ENCODE data around the gene RAB30. TPM values are rescaled to one million over a fixed set of nuclear protein-coding genes. Genes with fewer than 3 reads are reported as not detected.
"Not testable (repeated sequence)": the region's sequence is repeated elsewhere in the genome, so short reads cannot be mapped to it uniquely, and the experiment has no call there.

The RAB30 gene
- polyA plus RNA-seq, 1 donor = 8.4 TPM

DNA sequence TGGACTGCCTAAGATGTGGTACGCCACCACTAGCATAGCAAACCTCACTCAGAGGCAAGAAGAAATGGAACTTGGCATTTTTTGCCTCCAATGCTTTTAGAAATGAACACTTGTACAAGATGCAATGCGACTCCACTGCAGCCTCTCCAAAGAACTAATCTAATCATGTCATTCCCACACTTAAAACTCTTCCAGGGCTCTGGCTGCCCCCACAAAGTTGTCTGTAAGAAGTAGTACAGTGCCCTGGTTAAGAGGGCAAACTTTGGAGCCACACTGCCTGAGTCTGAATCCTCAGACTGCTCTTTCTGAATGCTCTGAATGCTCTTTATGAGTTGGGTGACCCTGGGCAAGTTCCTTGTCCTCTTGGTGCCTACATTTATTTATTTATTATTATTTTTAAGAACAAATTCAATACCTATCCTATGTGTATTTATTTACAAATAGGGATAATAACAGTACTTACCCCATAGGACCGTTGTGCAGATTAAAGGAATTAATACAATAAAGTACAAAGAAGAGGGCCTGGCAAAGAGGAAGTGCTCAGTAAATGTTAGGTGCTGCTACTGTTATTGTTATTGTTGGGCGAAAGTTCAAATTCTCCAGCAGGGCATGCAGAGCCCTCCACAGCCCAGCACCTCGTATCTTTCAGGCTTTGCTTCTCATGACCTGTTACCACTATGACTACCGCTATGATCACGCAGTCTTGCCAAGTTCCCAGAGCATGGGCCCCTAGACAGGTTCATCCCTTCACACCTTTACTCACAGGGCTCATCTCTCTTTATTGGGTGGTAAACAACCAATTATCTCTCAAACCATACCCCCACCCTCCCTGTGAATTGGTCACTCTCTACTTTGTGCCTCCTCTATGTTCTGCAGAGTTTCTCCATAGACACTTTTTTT, 59.3 kb downstream of the RAB30 start:
- no peak for DNase-seq

DNA sequence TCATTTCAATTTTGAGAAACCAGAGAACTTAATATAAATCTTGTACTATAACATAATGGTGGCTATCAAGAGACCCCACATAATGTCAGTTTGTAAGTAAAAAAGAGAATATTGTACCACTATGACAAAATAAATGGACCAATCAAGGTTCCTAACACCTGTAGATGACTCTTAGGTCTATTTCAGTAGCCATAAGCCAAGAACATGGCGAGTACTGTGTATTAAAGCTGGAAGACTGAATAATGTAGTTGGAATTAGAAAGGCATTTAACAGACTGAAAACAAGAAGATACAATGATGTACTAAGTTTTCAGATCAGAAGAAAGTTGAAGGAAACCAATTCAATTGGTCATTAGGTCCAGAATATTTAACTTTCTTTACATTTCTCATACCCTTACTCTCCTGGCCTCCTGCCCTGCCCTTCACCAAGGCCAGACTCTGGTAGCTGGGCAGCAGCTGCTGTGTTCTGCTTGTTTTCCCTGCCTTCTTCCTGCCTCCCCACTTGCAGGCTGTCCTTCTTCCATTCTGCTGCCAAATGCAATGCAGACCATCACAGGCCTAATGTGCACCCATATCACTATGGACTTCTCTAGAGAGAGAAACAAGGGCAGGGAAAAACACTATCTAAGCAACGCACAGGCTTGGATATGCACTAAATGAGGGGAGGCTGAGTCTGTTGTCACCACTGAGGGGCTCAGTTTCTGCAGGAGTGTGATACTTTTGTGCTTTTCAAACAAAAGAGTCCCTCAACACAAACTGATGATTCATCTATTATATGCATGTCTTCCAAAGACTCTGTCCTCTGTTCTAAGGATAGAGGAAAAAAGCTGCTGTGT, 60.1 kb downstream of the RAB30 start:
- no peak for DNase-seq

DNA sequence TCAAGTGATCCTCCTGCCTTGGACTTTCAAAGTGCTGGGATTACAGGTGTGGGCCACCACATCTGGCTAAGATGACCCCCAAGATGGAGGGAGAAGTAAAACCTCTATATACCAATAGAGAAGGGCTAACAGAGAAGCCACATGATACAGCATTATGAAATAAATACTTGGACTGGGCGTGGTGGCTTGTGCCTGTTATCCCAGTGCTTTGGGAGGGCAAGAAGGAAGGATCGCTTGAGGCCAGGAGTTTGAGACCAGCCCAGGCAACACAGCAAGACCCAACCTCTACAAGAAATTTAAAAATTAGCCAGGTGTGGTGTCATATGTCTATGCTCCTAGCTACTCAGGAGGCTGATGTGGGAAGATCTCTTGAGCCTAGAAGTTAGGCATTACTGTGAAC, 61.7 kb downstream of the RAB30 start:
- DNase-seq = no peak

- not testable (repeated sequence) for DNase-seq
These were observed 62.6 kb downstream of the RAB30 start for GRCh38 chr11:83009136-83009535.

DNA sequence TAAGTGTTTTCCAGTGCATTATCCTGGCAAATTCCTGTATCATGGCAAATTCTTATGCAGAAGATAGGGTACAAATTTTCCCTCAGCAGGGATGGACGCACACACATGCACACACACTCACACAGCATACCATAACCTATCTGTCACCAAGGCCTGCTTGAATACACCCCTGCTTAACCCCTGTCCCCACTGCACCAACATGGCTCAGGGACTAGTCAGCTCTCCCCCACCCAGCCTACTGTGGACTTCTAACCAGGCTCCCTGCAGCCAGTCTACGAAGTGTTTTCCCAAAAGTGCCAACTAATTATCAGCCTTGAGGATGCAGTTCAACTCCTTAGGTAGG, 63.1 kb downstream of the RAB30 start:
- DNase-seq = no peak

GRCh38 chr11:83007909-83008580, 63.7 kb downstream of the RAB30 start:
- no peak for DNase-seq

DNA sequence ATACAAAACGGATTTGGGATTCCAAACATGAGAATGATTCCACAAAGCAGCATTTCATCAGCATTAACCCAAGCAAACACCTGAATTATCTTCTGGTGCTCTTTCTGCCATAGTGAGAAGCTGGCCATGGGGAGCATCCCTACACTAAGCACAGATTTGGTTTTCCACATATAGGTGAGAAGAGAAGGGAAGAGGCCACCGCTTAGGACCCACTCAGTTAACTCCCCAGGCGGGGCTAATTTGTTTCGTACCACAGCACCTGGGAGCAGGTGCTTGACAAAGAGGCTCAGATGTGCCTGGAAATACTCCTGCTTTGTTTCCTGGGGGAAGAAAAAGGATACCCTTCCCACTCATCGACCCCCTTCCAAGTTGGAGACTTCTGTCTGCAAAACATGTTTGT, 64.2 kb downstream of the RAB30 start:
- no peak for DNase-seq

GRCh38 chr11:83006877-83007330, 64.8 kb downstream of the RAB30 start:
- no peak for DNase-seq

DNA sequence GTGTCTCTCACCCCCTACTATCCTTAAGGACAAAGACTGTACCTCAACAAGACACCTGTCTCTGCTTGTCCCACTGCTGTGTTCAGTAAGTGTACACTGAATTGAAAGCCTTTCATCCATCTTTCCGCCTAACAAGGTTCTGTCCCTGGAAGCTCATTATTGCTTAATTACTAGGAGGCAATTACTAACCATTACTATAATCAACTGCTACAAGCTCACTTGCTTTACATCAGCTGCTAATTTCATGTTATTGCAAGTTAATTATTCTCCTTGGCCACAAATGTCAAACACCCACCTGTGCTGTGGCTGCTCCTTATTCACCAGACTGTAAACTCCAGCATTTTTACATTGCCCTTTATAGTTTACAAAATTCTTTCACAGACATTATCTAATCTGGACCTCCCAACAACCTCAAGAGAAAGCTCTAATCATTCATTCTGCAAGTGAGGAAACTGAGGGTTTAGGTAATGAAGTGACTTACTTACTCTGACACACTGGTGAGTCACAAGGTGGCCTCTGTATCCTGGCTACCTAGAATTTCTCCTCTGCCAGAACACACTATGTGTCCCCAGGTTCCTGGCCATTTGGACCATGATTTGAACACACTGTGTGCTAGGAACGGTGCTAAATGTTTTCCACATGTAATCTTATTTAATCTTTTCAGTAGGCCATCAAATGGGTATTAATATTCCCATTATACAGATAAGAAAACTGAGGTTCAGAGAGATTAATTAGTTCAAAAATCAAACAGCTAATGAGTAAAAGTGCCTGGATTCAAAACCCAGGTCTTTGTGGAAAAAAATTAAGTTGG, 66.7 kb downstream of the RAB30 start:
- DNase-seq = no peak

DNA sequence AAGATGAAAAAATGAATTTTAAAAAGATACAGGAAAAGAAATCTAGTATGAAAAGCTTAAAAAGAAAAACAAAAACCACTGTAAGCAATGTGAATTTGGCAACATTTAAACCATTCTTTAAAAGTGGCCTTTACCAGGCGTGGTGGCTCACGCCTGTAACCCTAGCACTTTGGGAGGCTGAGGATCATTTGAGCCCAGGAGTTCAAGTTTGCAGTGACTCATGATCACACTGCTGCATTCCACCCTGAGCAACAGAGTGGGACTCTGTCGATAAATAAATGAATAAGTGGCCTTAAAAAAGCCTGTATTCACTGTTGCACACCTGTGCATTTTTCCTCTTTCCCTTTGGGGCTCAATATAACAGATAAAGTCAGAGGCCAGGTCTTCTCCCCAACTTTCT, 69.2 kb downstream of the RAB30 start:
- no peak for DNase-seq

DNA sequence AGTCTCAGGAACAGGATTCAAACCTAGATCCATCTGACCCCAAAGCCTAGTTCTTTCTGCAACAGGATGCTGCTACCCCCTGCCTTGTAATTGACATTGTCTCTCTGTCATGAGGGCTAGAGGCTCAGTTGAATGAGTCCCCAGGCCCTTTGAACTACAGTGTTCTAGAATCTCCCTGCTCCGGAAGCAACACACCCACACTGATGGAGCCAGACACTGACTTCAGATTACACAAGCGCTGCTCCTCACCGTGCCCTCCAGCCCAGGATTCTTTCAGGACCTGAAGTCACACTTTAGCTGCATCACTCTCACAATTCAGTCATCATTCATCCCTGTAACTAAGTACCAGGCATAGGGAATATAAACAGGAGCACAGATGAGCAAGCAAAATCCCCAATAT, 69.6 kb downstream of the RAB30 start:
- no peak for DNase-seq

DNA sequence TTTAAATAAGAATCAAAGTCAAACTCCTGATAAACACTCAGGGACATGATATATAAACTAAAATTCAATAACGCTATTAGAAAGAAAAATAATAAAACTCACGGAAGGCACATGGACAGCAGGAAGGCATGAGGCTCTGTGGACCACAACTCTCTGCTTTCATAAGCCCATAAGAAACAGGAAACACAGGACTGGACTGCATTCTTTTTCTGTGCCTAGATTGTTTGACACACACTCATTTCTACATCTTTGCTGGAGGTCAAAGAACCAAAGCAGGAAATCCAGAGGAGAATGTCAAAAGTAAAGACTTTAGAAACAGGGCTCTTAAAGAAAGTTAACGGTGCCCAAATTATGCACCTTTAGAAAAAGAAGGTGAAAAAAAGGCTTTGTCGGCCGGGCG, 71.3 kb downstream of the RAB30 start:
- DNase-seq = no peak

- DNase-seq = no peak
These were observed 72.5 kb downstream of the RAB30 start for GRCh38 chr11:82999232-82999631.

DNA sequence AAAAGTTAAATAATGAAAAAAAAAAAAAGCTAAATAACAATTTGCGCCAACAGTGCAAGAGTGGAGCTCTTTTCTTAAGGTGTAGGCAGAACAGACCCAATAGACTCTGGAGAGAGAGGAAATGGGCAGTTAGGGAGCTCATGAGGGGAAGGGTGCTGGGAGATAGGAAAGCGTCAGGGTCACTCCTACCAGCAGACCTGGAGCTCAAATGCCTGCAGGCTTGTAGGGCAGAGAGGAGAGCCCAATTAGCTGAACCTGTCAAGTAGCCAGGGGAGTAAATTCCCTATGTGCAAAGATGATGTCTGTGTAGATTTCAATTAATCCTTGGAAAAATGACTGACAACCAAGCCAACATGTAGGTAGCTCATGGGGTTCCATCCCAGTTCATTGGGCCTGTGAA, 73.0 kb downstream of the RAB30 start:
- DNase-seq = no peak

GRCh38 chr11:82996966-82997606, 74.6 kb downstream of the RAB30 start:
- no peak for DNase-seq

GRCh38 chr11:82995754-82996398, 75.8 kb downstream of the RAB30 start:
- no peak for DNase-seq

DNA sequence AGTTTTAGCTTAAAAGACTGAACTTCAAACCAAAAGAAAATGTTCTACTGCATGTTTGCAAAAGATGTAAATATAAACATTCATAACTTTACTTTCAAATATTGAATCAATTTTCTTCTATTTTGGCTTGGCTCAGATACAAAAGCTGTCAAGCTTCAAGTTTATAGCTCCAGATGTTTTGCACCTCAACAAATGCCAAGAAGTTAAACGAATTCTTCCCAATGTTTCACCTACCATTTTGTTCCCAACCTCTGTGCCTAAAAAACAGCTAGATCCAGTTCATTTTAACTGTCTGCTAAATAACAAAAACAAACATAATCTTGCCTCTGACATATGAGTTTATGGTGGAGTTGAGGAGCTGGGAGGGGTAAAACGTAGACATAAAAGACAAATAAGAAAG, 76.5 kb downstream of the RAB30 start:
- no peak for DNase-seq

GRCh38 chr11:82994604-82995230, 77.0 kb downstream of the RAB30 start:
- no peak for DNase-seq

GRCh38 chr11:82992223-82992622, 79.5 kb downstream of the RAB30 start:
- no peak for DNase-seq
